Smooth muscle cell (in vitro differentiated cells): ENCODE results near the gene FHIT. TPM values are rescaled to one million over a fixed set of nuclear protein-coding genes. Genes with fewer than 3 reads are reported as not detected.

Source experiments
- DNase-seq: peaks from one replicate; lab custom pipeline; 2025; ENCODE audit not compliant: unreplicated experiment; lab: John Stamatoyannopoulos, UW
- H2AFZ ChIP-seq: fragments of 200-600 bp; sonication (generic); 2 replicates; pipeline ENCODE4 v1.6.0; 2016; ENCODE audit warnings: antibody characterized with exemption, low read depth, mild to moderate bottlenecking
- H3F3A ChIP-seq: fragments of 200-600 bp; sonication (generic); 2 replicates; pipeline ENCODE4 v1.6.0; 2017; ENCODE audit warnings: antibody characterized with exemption, low read depth
- H3K27ac ChIP-seq: fragments of 200-600 bp; sonication (generic); 2 replicates; pipeline ENCODE4 v1.5.1; 2016; ENCODE audit warnings: low read depth, mild to moderate bottlenecking
- H3K27me3 ChIP-seq: fragments of 200-600 bp; sonication (generic); 2 replicates; pipeline ENCODE4 v1.6.1; 2016; ENCODE audit warnings: low read depth, mild to moderate bottlenecking
- H3K36me3 ChIP-seq: fragments of 200-600 bp; sonication (generic); 2 replicates; pipeline ENCODE4 v1.5.1; 2016; ENCODE audit warnings: low read depth
- H3K4me1 ChIP-seq: fragments of 200-600 bp; sonication (generic); 2 replicates; pipeline ENCODE4 v1.5.1; 2016; ENCODE audit warnings: low read depth
- H3K4me2 ChIP-seq: fragments of 200-600 bp; sonication (generic); 2 replicates; pipeline ENCODE4 v1.6.0; 2016; ENCODE audit warnings: mild to moderate bottlenecking
- H3K4me3 ChIP-seq: fragments of 200-600 bp; sonication (generic); 2 replicates; pipeline ENCODE4 v1.5.1; 2016; ENCODE audit warnings: mild to moderate bottlenecking
- H3K79me2 ChIP-seq: fragments of 200-600 bp; sonication (generic); 2 replicates; pipeline ENCODE4 v1.6.0; 2016; ENCODE audit warnings: low read depth, mild to moderate bottlenecking
- H3K9ac ChIP-seq: fragments of 200-600 bp; sonication (generic); 2 replicates; pipeline ENCODE4 v1.6.0; 2016; ENCODE audit warnings: low read depth
- H3K9me3 ChIP-seq: fragments of 200-600 bp; sonication (generic); replicated peaks from 2 replicates; pipeline ENCODE4 v1.5.1; 2016; ENCODE audit warnings: low read depth
- H4K20me1 ChIP-seq: fragments of 200-600 bp; sonication (generic); 2 replicates; pipeline ENCODE4 v1.6.0; 2016; ENCODE audit warnings: low read depth
- WGBS: methylation state at CpG from one replicate; pipeline ENCODE4 v1.1.7; 2016; ENCODE audit warnings: low lambda C conversion rate; 5-methylcytosine and 5-hydroxymethylcytosine counted together
- polyA plus RNA-seq: library from polyadenylated mRNA; unstranded; fragments of >200 nt; fragmentation: Nextera tagmentation; extraction: Ambion mirVana; gene quantifications from 2 replicates; pipeline ENCODE4 v1.2.1, GENCODE V29; 2016
- total RNA-seq: library from RNA; depleted of rRNA; stranded (reverse); fragments of >200 nt; gene quantifications from 2 replicates; pipeline ENCODE4 v1.2.3, GENCODE V29; 2014
- TF ChIP-seq, protein P1 (sequence below): fragments of 200-600 bp; sonication (generic); IDR thresholded peaks from 2 replicates; pipeline ENCODE4 v1.5.1; 2017; ENCODE audit warnings: borderline replicate concordance, mild to moderate bottlenecking, antibody characterized with exemption; ENCODE audit not compliant: insufficient read depth, poor library complexity, severe bottlenecking

The FHIT gene
- total and polyA plus RNA-seq, 2 experiments from 2014 or later, result 5.9 to 6.7 TPM

DNA sequence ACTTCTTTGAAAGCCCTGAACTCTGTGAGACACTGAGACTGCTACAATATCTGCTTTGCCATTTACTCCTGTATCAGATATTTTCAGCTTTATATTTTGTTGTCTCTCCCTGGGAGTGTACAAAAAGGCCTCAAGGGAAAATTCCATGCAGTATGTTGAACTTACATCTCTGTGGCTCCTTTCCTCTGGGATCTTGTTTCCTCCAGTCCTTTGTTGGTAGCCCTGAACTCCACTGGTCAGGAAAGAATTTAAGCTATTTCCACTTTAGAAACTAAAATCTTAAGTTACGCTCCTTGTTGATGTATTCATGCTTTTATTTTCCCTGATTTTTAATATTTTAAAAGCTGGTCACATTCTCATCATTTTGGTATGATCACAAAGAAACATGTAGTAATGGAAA, 277.9 kb downstream of the FHIT start:
- peaks cover 5% of the 10 kb centered on the region for H3K36me3 ChIP-seq
- WGBS, result 59% methylated on average over 1 of the region's 1 CpG
- no peak overlapping the region for H3K27ac ChIP-seq
- no peaks in the 10 kb centered on the region for H3F3A ChIP-seq
- H3K27me3 ChIP-seq, result no peaks in the 10 kb centered on the region
- H3K79me2 ChIP-seq, result no peaks in the 10 kb centered on the region
- no peak overlapping the region for H3K4me2 ChIP-seq
- no peaks in the 10 kb centered on the region for H4K20me1 ChIP-seq
- TF ChIP-seq, protein P1, sequence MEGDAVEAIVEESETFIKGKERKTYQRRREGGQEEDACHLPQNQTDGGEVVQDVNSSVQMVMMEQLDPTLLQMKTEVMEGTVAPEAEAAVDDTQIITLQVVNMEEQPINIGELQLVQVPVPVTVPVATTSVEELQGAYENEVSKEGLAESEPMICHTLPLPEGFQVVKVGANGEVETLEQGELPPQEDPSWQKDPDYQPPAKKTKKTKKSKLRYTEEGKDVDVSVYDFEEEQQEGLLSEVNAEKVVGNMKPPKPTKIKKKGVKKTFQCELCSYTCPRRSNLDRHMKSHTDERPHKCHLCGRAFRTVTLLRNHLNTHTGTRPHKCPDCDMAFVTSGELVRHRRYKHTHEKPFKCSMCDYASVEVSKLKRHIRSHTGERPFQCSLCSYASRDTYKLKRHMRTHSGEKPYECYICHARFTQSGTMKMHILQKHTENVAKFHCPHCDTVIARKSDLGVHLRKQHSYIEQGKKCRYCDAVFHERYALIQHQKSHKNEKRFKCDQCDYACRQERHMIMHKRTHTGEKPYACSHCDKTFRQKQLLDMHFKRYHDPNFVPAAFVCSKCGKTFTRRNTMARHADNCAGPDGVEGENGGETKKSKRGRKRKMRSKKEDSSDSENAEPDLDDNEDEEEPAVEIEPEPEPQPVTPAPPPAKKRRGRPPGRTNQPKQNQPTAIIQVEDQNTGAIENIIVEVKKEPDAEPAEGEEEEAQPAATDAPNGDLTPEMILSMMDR, result no peak
- DNase-seq, result no peak
- H3K4me3 ChIP-seq, result no peak overlapping the region
- H3K9me3 ChIP-seq, result peaks cover 20% of the 10 kb centered on the region
- H2AFZ ChIP-seq, result no peak overlapping the region
- H3K9ac ChIP-seq, result no peak overlapping the region
- no peaks in the 10 kb centered on the region for H3K4me1 ChIP-seq

DNA sequence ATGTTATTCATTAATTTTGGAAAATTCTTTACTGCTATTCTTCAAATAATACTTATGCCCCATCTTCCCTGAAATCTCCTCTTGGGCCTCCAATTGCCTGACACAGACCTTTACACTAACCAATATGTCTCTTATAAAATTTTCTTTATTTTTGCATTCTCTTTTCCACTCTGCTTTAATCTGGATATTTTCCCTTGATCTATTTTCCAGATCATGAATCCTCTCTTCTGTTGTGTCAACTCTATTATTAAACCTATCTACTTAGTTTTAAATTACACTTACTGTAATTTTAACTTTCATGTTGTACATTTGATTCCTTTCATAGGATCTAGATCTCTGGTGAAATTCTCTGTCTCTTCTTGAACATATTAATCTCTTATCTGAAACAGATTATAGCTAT, 278.7 kb downstream of the FHIT start:
- Histone ChIP-seq H3K4me3 (no peak overlapping the region), H2AFZ (no peak overlapping the region), H3K36me3 (peaks cover 5% of the 10 kb centered on the region), H3K9me3 (peaks cover 20% of the 10 kb centered on the region), H3K4me1 (no peaks in the 10 kb centered on the region), H3K4me2 (no peak overlapping the region), H3K27me3 (no peaks in the 10 kb centered on the region), H4K20me1 (no peaks in the 10 kb centered on the region), H3F3A (no peaks in the 10 kb centered on the region), H3K9ac (no peak overlapping the region), H3K27ac (no peak overlapping the region), H3K79me2 (no peaks in the 10 kb centered on the region)
- DNase-seq, result no peak
- TF ChIP-seq, protein P1, result no peak

DNA sequence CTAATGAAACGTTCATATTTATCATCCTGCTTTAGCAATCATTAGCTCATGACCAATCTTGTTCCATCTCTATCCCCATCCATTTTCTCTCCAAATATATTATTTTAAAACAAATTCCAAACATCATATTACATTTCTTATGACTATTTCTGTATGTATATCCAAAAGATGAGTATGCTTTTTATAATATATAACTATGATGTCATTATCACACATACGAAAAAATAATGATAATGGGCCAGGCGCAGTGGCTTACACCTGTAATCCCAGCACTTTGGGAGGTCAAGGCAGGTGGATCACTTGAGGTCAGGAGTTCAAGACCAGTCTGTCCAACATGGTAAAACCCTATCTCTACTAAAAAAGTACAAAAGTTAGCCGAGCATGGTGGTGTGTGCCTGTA, 280.4 kb downstream of the FHIT start:
- Histone ChIP-seq H3K36me3 (peaks cover 5% of the 10 kb centered on the region), H3K4me3 (no peak overlapping the region), H3K27me3 (no peaks in the 10 kb centered on the region), H3K27ac (no peak overlapping the region), H3K9me3 (peaks cover 20% of the 10 kb centered on the region), H3K9ac (no peak overlapping the region), H3F3A (no peaks in the 10 kb centered on the region), H2AFZ (no peak overlapping the region), H3K79me2 (no peaks in the 10 kb centered on the region), H4K20me1 (no peaks in the 10 kb centered on the region), H3K4me1 (no peaks in the 10 kb centered on the region), H3K4me2 (no peak overlapping the region)
- DNase-seq, result no peak
- TF ChIP-seq, protein P1, result no peak
- 89% methylated on average over 4 of the region's 4 CpGs for WGBS

DNA sequence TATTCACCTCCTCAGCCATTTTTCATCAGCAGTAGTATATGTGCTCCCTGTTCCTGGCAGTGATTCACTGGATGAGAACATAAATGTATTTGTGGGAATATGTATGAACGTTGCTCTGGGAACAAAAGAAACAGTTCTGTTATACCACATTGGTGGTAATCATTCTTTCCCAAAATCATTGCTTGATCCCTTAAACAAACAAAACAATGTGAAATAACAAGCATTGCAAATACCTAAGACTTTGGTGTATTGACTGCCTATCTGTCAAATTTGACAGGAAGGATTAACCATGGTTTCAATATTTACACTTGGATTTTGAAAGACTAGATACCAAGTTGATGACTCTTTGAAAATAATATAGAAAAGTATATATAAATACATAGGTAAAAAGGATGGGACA, 284.1 kb downstream of the FHIT start:
- Histone ChIP-seq H3K36me3 (peaks cover 1% of the 10 kb centered on the region), H3K4me1 (no peaks in the 10 kb centered on the region), H3K79me2 (no peaks in the 10 kb centered on the region), H3F3A (no peaks in the 10 kb centered on the region), H3K9me3 (peaks cover 7% of the 10 kb centered on the region), H4K20me1 (no peaks in the 10 kb centered on the region), H3K27ac (no peak overlapping the region), H2AFZ (no peak overlapping the region), H3K27me3 (no peaks in the 10 kb centered on the region), H3K9ac (no peak overlapping the region), H3K4me2 (no peak overlapping the region), H3K4me3 (no peak overlapping the region)
- TF ChIP-seq, protein P1, result no peak
- WGBS, result 89% methylated on average over 1 of the region's 1 CpG
- no peak for DNase-seq
